Suppressor macrophage treated with lipopolysaccharide for 1 hour (primary cell): ENCODE measurements around the gene C1QTNF9B.

Experiments used
- DNase-seq, 3 donors: peaks; one replicate each; pipeline ENCODE4 v3.0.0-alpha.2; 2020 to 2022

The C1QTNF9B gene

GRCh38 chr13:23856008-23856750 lies 41.1 kb downstream of the C1QTNF9B start:
- no peak for DNase-seq

DNA sequence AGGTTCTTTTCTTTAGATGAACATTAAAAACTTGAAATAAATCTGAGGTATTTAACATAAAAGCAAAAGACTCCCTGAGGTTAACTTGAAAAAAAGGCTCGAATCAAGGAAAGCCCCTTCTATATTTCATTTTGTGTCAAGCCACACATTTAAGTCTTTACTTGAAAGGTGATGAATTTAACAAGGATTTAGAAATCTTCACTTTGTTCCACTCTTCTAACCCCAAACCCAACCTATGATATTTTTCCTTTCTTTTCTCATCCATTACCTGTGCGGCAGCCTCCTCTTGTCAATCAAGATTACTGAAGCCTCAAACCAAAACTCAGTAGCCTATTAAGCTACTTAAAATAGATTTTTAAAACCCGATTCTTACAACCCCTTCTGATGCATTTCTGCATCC lies 41.9 kb downstream of the C1QTNF9B start:
- DNase-seq, result no peak

DNA sequence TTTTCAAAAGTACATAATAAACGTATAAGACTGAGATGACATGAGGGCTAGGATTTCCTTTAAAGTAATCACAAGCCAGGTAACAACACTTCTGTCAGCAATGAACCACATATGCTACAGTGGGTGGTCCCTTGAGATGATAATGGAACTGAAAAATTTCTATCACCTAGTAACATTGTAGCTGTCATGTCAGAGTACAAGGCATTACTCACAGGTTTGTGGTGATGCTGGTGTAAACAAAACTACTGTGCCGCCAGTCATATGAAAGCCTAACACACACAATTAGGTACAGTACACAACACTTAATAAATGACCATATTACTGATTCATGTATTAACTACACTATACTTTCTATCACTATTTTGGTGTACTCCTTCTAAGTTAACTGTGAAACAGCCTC lies 45.0 kb downstream of the C1QTNF9B start:
- DNase-seq, result no peak

DNA sequence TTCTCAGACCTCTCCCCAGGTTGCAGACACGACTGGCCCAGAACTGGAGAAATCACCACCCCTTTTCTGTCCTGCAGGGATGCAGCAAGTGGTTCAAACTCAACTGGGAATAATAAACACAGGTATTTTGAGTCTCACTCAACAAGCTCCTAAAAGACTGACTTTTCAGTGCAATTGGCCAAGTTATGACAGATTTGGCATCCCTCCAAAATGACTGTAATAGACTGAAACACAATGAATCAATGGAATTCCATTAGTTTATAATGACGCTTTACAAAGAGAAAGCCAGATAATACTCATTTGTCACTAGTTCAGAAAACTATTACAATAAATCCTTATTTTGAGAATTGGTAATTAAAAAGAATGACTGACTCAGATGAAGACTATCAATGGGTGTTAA lies 46.2 kb downstream of the C1QTNF9B start:
- DNase-seq, result no peak

DNA sequence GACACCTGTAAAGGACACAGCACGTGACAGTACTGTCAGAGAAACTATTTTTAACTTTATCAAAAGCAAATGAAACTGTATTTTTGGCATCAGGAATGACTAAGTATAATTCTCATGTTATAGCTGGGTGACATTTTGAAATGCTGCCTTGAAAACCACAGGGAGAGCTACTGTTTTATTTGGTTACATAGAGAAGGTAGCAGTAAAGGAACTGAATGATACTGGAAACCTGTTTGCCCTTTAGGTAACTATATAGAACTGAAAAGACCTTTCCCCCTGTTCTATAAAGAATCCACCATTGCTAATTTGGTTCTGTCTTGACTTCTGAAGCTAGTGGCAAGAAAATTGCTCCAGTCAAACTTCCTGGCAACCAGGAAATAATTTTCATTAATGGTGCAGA lies 47.2 kb downstream of the C1QTNF9B start:
- DNase-seq, result no peak

DNA sequence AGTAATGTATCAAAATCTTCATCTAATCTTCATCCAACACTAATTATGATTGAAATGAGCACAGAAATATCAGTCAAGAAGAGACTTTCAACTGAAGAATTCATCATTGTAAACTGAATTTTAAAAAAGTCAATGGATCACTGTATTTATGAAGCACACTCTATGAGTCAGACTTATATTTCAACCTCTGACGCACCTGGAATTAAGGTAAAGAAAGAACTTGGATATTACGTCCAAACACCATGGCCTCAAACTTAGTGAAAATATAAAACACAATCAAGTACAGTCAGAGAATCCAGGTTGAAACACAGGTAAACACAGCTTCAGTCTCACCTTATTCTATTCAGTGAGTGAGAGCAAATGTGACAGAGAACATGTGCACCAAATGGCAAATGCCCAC lies 47.6 kb downstream of the C1QTNF9B start:
- DNase-seq, result no peak

GRCh38 chr13:23848646-23849141 lies 48.6 kb downstream of the C1QTNF9B start:
- no peak for DNase-seq

DNA sequence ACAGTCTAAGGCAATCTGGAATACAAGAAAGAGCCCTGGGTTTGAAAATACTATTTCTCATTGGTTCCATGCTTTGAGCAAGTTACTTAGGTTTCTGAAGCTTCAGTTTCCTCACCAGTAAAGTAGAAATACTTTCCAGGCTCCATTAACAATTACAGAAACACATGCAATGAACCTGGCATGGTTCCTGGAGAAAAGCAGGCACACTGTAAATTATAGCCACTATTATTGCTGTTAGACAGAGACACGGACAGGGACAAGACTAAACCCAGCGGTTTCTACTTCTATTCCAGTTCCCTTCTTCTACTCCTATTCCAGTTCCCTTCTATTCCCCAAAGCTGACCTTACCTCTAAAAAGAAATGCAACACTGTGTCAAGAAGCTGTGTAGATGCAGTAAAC lies 49.3 kb downstream of the C1QTNF9B start:
- DNase-seq, result no peak

GRCh38 chr13:23847497-23847896 lies 49.8 kb downstream of the C1QTNF9B start:
- no peak for DNase-seq

GRCh38 chr13:23845105-23845725 lies 52.1 kb downstream of the C1QTNF9B start:
- peak; percentile 18 to 43 (median 31) for DNase-seq

- no peak for DNase-seq
Measured at GRCh38 chr13:23844132-23844531, 53.2 kb downstream of the C1QTNF9B start.

DNA sequence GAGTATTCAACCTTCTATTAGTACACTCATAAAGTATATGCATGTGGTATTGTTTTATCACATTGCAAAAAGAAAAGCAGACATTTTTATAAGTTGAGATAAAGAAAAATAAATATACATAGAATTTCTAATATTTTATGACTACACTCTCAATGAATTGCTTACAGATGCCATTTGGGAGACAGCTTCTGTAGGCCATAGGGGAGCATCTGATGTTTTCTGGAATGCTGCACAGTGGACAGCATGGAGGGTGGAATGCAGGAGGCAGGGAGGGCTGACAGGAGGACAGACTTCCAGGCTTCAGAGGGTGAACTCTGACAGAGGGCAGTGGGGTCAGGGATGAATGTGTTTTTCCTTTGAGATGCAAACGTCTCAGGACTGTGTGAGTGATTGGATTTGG lies 53.9 kb downstream of the C1QTNF9B start:
- DNase-seq, result no peak

- DNase-seq, result no peak
Measured at GRCh38 chr13:23842406-23842805, 54.9 kb downstream of the C1QTNF9B start.
